ENCODE results near the gene RIPOR3.

Gene RIPOR3

DNA sequence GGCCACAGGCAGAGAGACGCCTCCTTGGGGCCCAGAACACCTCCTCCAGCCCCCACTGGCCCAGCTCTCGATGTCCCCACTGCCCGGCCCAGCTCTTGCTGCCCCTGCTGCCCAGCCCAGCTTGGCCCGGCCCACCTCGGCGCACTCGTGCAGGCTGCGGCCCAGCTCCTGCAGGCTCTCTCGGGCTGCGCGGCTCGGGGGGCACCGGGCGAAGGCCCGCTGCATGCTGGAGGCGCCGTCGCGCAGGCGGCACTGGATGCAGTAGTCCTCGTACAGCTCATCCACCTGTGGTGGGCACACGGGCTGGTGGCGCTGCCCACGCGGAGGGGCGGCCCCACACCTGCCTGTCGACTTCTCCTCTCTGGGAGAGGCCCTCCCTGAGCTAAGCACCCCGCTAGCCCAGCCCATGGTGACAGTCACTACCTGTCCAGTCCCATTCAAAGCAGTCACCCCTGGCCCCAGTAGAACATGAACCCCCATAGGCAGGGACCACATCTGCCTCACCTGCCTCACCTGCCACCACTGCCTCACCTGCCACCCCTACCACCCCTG lies 81.8 kb downstream of the RIPOR3 start:
- H3K27ac ChIP-seq (ENCODE audit: low read depth, low read length, poor library complexity, severe bottlenecking) = no peak overlapping the region
- H3K9me2 ChIP-seq (ENCODE audit: low read depth, low read length) = no peaks in the 10 kb centered on the region
- H3K36me3 ChIP-seq (ENCODE audit: insufficient read depth, low read length) = no peaks in the 10 kb centered on the region
- H3K27me3 ChIP-seq (ENCODE audit: insufficient read depth, low read length) = 0 out of 2 replicates have a peak, but pooled peaks cover 4% of the 10 kb centered on the region
- no peak overlapping the region for H3K4me2 ChIP-seq (ENCODE audit: low read length)
- H3K9me3 ChIP-seq (ENCODE audit: low read length) = no peaks in the 10 kb centered on the region
- H3F3A ChIP-seq (ENCODE audit: insufficient read depth, low read length) = no peaks in the 10 kb centered on the region
- no peak overlapping the region for H3K4me3 ChIP-seq (ENCODE audit: low read depth, low read length, poor library complexity, severe bottlenecking)
- no peak overlapping the region for H2AFZ ChIP-seq (ENCODE audit: low read length)
- H4K20me1 ChIP-seq (ENCODE audit: insufficient read depth, low read length) = no peaks in the 10 kb centered on the region
- H3K79me2 ChIP-seq (ENCODE audit: insufficient read depth, low read length) = no peaks in the 10 kb centered on the region
- no peaks in the 10 kb centered on the region for H3K4me1 ChIP-seq (ENCODE audit: insufficient read depth, low read length, severe bottlenecking)
- TF ChIP-seq CTCF (IDR thresholded peaks at IDR 0.05; ENCODE audit: low read length) (no peak), EZH2 (IDR thresholded peaks at IDR 0.05; ENCODE audit: borderline replicate concordance, low read length) (no peak)
- H3K9ac ChIP-seq (ENCODE audit: low read length) = no peak overlapping the region

DNA sequence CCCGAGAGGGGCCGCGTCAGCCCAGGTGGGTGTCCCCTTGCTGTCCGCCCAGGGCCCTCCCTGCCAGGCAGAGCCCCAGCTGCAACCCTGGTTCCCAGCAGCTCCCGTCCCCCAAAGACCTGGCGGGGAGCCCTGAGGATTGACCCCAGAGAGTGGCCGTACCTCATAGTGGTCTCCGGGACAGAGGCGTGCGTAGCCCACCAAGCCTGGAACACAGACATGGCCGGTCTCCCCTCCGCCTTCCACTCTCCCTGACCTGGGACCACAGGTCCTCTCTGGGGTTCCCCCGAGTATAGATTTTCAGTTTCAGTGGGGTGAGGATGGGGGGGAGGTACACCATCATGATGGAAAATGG lies 82.6 kb downstream of the RIPOR3 start:
- H2AFZ ChIP-seq (ENCODE audit: low read length) = no peak overlapping the region
- no peaks in the 10 kb centered on the region for H3K9me2 ChIP-seq (ENCODE audit: low read depth, low read length)

DNA sequence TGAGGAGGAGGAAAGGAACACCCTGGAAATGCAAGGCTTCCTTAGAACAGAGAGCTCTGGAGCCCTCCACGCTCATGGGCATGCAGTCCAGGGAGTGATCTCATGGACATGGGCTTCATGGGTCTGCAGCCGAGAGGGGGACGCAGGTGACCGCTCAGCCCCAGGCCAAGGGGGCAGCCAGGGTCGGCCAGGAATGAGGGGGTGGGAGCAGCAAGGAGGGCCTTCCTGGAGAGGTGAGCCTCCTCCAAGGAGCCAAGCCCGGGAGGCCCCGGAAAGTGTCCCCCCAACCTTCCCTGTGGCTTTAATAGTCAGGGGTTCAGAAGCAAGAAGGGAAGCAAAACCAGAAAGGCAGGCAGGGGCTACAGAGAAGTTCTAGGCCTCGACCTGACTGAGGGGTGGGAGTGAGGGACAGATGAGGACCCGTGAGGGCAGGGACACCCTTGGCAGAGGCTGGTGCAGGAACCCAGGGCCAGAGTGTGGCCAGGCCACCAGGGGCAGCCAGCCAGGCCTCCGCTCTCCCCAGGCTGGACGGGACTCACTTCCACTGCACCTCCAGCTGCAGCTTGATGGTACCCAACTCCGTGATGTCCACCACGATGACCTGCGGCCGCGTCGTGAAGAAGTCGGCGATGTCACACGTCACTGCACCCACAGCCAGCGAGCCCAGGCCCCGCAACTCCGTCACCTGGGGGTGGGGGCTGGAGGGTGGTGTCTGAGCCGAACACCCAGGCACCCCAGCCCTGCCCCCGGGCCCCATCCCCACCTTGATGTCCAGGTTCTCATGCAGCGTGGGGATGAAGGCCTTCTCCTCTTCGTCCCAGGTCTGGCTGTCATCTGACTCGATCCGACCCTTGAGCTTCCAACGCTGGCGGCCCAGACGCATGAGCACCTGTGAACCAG lies 83.2 kb downstream of the RIPOR3 start:
- Histone ChIP-seq H3K79me2 (ENCODE audit: insufficient read depth, low read length) (no peaks in the 10 kb centered on the region), H3K27me3 (ENCODE audit: insufficient read depth, low read length) (0 out of 2 replicates have a peak, but pooled peaks cover 4% of the 10 kb centered on the region), H3K9me2 (ENCODE audit: low read depth, low read length) (no peaks in the 10 kb centered on the region), H4K20me1 (ENCODE audit: insufficient read depth, low read length) (no peaks in the 10 kb centered on the region), H3K4me2 (ENCODE audit: low read length) (no peak overlapping the region), H3K9ac (ENCODE audit: low read length) (no peak overlapping the region), H3F3A (ENCODE audit: insufficient read depth, low read length) (no peaks in the 10 kb centered on the region), H3K36me3 (ENCODE audit: insufficient read depth, low read length) (no peaks in the 10 kb centered on the region), H3K4me3 (ENCODE audit: low read depth, low read length, poor library complexity, severe bottlenecking) (no peak overlapping the region), H3K9me3 (ENCODE audit: low read length) (no peaks in the 10 kb centered on the region), H3K4me1 (ENCODE audit: insufficient read depth, low read length, severe bottlenecking) (no peaks in the 10 kb centered on the region), H3K27ac (ENCODE audit: low read depth, low read length, poor library complexity, severe bottlenecking) (no peak overlapping the region), H2AFZ (ENCODE audit: low read length) (no peak overlapping the region)
- TF ChIP-seq EZH2 (IDR thresholded peaks at IDR 0.05; ENCODE audit: borderline replicate concordance, low read length) = no peak
- TF ChIP-seq CTCF (IDR thresholded peaks at IDR 0.05; ENCODE audit: low read length) = no peak

More for the DNA sequence above, 82.6 kb downstream of the RIPOR3 start:
- Histone ChIP-seq H3K4me1 (ENCODE audit: insufficient read depth, low read length, severe bottlenecking) (no peaks in the 10 kb centered on the region), H3K9me3 (ENCODE audit: low read length) (no peaks in the 10 kb centered on the region), H3K9ac (ENCODE audit: low read length) (no peak overlapping the region), H3K4me2 (ENCODE audit: low read length) (no peak overlapping the region), H3K36me3 (ENCODE audit: insufficient read depth, low read length) (no peaks in the 10 kb centered on the region), H3K27ac (ENCODE audit: low read depth, low read length, poor library complexity, severe bottlenecking) (no peak overlapping the region), H3K27me3 (ENCODE audit: insufficient read depth, low read length) (0 out of 2 replicates have a peak, but pooled peaks cover 4% of the 10 kb centered on the region), H3F3A (ENCODE audit: insufficient read depth, low read length) (no peaks in the 10 kb centered on the region), H4K20me1 (ENCODE audit: insufficient read depth, low read length) (no peaks in the 10 kb centered on the region), H3K4me3 (ENCODE audit: low read depth, low read length, poor library complexity, severe bottlenecking) (no peak overlapping the region), H3K79me2 (ENCODE audit: insufficient read depth, low read length) (no peaks in the 10 kb centered on the region)
- TF ChIP-seq CTCF (IDR thresholded peaks at IDR 0.05; ENCODE audit: low read length) (no peak), EZH2 (IDR thresholded peaks at IDR 0.05; ENCODE audit: borderline replicate concordance, low read length) (no peak)
